GM19043 (cell line): ENCODE measurements around the gene OTOGL.

Source experiments
- ATAC-seq: cut with Tn5 transposase; IDR thresholded peaks from one replicate; pipeline ENCODE4 v1.9.1; 2021; ENCODE audit warnings: low read depth; ENCODE audit not compliant: unreplicated experiment

The OTOGL gene

GRCh38 chr12:80420075-80420474, 320.7 kb downstream of the OTOGL start:
- ATAC-seq, result no peak

GRCh38 chr12:80422550-80422949, 323.2 kb downstream of the OTOGL start:
- no peak for ATAC-seq
